GM21576 (cell line): ENCODE results near the gene AP3S1.
A peak's percentile ranks its signal among the peaks of the same experiment; 100 is the strongest.
"Not testable (repeated sequence)": the region's sequence is repeated elsewhere in the genome, so short reads cannot be mapped to it uniquely, and the experiment has no call there.

Experiments
- ATAC-seq: cut with Tn5 transposase; IDR thresholded peaks from one replicate; pipeline ENCODE4 v1.9.1; 2021; ENCODE audit warnings: mild to moderate bottlenecking, moderate library complexity; ENCODE audit not compliant: unreplicated experiment

The AP3S1 gene

DNA sequence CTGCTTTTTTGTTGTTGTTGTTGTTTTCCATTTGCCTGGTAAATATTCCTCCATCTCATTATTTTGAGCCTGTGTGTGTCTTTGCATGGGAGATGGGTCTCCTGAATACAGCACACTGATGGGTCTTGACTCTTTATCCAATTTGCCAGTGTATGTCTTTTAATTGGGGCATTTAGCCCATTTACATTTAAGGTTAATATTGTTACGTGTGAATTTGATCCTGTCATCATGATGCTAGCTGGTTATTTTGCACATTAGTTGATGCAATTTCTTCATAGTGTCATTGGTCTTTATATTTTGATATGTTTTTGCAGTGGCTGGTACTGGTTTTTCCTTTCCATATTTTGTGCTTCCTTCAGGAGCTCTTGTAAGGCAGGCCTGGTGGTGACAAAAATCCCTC, 16.8 kb upstream of the AP3S1 start:
- not testable (repeated sequence) for ATAC-seq

DNA sequence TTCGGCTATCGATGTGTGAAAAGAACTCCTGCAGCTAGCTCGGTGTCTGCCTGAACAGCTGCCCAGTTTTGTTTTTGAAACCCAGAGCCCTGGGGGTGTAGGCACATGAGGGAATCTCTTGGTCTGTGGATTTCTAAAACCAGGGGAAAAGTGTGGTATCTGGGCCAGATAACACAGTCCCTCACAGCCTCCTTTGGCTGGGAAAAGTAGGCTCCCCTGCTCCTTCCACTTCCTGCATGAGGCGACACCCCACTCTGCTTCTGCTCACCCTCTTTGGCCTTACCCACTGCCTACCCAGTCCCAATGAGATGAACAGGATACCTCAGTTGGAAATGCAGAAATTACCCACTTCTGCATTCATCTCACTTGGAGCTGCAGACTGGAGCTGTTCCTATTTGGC, 15.8 kb upstream of the AP3S1 start:
- no peak for ATAC-seq

DNA sequence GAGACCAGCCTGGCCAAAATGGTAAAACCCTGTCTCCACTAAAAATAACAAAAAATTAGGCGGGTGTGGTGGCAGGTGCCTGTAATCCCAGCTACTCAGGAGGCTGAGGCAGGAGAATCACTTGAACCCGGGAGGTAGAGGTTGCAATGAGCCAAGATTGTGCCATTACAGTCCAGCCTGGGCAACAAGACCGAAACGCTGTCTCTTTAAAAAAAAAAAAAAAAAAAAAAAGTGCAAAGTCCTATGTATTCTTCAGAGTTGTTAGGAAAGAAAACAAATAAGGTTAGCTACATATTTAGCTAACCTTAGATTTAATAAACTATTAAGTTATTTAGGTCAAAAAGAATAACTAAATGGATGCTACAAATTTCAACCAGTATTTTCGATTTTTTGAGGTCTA, 11.8 kb upstream of the AP3S1 start:
- no peak for ATAC-seq

DNA sequence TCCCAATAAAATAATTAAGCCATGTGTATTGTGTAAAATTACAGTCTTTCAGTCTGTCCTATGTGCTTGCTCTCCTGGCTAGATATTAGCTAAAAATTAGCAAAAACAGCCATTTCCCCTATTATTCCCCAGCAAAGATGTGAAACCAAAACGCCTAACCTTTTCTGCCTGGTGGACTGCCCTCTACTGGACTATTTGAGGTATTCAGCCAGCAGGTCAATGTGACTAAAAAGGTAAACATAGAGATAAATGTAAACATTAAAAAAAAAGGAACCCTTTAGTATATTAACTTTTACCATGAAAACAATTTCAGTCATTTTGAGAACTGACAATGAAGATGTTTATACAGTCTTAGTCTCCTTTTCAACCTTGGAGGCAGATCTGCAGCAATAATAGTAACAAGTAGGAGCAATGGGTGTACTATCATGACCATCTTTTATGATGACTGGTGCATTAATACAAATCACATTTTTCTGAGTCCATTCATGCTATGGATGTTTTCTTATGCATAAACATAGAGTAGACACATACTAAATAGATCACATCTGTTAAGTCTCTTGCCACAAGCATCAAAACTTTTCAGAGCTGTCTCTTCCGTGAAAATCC, 10.5 kb upstream of the AP3S1 start:
- ATAC-seq: no peak

DNA sequence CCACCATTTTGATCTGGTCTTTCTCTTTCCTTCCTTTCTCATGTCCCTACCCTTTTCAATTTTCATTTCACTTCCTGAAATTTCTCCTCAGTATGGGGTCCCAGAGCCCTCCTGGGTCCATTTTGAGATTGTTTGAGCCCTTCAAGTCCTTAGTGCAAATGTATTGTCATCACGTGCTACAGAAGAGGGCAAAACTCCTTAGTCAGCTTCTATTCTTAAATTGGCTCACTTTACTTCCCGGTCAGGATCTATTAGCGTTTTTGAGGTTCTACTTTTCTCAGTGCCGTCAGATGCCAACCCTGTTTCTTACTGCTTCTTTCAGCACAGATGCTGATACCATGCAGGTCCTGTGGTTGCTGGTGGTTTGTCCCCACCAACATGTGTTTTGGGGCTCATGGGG, 6.3 kb upstream of the AP3S1 start:
- no peak for ATAC-seq

DNA sequence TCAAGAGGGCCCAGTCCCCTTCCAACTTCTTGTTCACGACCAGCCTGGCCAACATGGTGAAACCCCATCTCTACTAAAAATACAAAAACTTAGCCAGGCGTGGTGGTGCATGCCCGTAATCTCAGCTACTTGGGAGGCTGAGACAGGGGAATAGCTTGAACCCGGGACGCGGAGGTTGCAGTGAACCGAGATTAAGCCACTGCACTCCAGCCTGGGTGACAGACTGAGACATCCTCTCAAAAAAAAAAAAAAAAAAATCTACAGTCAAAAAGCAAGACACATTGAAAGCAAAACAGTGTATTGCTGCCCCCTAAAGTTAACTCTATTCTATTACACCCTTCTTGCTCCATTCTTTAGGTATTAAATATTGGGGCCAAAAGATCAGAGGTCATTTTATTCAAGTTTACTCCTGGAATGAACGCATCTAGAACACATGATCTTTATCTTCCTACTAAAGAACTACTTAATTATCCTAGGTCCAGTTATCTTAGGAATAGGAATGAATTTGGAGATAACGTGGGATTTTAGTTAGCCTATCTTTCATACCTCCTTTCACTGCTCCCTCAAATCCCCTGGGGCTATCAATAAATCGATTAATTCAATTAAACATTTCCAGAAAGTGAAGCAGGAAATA, 2.7 kb upstream of the AP3S1 start:
- peak; percentile 18 for ATAC-seq

DNA sequence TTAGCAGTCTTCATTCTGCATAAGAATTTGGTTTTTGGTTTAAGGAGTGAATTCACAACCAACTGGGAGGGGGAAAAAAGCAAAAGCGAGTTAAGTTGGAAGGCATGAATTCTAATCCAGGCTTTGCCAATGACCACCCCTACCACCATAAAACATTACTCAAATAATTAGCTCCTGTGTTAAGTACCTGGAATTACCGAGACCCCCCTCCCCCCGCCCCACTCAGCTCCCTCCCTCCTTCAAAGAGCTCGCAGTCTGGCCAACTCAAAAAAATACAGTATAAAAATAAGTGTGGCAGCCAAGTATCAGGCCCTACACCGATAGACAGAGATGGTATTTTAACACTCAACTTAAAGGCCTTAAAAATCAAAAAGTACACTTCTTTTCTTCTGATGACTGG, 862 bp upstream of the AP3S1 start:
- no peak for ATAC-seq

DNA sequence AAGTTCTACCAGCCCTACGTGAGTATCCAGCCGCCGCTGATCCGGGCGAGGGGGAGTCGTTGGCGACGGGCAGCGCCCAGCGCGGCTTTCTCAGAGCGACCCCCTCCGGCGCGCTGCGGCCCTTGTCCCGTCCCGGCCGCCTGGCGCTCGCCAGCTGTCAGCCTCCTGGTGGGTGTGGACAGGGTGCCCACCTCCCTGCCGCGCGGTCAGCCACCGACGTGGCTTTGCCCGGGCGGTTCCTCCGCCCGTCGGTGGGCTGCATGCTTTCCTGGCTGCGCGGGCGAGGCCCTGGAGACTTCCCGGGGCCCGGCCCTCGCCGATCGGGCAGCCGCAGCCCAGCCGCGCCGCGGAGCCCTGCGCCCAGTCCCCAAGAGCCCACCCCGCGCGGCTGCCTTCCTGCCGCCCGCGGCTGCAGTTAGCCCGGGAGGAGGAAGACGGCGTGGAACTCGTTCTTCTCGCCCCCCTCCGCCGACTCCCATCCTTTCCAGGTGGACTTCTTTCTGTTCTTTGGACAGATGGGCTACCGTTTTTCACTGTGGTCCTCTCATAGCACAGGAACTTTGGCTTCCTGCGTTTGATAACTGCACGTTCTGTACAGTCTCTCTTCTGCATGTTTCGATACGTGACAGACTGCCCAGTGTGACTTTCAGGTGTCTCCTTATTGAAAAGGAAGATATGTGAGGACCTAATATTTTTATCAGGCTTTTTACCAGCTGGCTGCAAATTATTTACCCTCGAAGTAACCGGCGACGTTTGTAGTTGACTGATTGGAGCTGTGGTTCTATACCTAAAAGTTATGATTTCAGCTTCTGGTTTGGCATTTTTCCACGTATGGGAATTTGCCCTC, 577 bp downstream of the AP3S1 start:
- peak; percentile 33 for ATAC-seq

DNA sequence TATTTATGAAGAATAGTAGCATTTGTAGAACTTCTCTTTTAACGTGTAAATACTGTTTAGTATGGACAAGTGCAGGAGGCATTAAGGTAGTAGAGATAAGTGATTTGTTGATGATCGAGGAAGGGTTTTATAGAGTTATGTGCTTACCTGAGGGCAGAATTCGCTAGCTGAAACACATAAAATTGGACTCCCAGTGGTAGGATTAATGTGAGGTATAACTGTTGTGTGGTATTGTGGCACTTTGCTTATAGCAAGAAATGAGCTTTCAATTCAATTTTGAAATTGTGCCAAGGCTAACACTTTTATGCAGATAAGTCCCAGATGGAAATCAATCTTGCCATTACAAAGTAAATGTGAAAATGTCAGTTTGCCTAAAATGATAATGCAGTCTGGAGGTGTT, 1.2 kb downstream of the AP3S1 start:
- ATAC-seq: no peak

DNA sequence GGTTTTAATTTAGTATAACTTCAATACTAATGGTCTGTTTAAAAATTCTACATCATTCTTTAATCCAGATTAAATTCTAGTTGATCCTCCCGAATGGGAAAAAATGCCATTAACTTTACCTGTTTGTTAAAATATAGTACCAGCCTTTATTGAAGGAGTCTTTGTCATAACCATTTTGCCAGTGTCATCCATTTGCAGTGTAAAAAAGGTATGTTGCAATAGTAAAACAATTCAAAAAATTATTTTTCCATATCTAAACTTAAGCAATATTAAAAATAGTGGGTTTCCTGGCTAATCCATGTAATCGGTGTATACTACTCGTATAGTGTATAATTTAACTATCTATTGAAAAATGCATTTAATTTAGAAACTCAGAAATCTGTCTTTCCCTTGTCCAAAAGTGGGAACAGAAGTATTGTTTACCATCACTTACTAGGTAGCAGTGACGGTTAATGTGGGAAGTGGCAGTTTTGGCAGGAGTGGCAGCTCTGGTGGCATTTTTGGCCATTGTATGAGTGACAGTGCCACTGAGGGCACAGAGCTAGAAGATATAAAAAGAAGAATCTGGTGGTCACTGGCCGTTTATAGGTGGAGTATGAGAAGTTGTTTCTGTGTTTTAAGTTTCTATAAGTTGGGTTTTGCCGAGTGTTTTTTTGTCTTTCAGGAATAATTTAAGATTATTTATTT, 1.9 kb downstream of the AP3S1 start:
- no peak for ATAC-seq

DNA sequence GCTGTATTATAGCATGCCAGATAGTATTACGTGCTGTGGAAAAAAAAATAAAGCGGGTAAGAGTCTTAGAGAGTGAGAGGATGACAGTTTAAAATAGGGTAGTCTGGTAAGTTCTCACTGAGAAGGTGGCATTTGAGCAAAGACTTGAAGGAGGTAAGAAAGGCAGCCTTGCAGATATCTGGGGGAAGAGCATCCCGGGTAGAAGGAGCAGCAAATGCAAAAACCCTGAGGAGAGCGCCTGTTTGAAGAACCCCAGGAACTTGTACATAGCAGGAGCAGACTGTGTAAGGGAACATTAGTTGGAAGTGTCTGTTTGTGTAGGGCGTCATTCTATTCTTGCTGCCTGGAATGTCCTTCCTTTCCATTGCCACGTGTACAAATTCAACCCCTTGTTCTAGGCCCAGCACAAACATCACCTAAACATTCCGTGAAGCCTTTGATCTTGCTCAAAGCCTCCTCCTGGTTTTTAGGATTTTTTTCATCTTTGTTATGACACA, 2.6 kb downstream of the AP3S1 start:
- no peak for ATAC-seq

DNA sequence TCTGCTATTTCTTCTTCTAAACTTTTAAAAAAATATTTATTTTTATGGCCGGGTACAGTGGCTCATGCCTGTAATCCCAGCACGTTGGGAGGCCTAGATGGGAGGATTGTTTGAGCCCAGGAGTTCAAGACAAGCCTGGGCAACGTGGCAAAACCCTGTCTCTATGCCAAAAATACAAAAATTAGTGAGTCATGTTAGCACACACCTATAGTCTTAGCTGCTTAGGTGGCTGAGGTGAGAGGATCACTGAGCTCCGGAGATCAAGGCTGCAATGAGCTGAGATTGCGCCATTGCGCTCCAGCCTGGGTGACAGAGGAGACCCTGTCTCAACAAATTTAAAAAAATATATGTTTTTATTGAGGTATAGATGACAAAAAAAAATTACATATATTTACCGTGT, 5.6 kb downstream of the AP3S1 start:
- ATAC-seq: no peak

DNA sequence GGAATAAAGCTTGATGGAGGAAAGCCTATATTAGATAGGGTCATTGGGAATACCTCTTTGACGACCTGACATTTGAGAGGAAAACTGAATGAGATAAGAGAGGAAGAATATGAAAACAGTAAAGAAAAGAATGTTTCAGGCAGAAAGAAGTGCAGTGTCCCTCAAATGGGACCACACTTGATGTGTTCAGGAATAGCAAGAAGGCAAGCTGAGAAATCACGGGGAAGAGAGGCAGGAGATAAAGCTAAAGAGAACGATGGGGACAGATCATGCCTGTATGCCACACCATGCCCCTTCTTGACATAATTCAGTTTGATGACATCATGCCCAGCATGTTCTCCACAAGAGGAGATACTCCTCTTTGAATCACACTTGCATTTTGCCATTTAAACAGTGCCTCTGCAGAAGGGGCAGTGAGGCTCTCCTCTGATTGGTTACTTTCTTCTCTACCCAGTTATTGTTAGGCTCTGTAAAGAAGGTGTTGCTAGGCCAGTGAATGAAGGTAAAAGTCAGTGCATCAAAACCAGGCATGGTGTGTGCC, 7.6 kb downstream of the AP3S1 start:
- no peak for ATAC-seq

DNA sequence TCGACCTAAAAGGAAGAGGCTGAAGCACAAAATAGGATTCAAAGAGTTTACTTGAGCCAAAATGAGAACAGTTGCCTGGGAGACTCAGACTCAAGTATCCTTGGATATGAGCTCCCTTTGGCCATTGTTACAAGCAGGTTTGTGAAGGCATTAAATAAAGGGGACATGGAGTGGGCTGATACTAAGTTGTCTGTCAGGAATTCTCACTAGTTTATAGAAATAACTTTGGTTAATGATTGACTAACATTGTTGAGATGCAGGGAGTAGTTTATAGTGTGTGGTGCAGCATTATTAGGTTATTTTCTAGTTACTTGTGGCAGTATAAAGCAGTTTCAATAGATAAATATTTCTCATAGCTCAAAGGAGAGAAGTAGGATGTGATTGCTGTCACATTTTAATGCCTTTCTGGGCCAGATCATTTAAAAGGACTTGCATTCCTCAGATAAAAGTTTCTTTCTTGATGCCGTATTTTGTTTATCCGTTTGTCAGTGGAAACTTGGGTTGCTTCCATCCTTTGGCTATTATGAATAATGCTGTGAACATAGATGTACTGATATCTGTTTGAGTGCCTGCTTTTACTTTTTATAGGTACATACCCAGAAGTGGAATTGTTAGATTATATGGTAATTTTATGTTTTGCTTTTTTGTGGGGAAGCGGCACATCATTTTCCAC, 9.1 kb downstream of the AP3S1 start:
- no peak for ATAC-seq

DNA sequence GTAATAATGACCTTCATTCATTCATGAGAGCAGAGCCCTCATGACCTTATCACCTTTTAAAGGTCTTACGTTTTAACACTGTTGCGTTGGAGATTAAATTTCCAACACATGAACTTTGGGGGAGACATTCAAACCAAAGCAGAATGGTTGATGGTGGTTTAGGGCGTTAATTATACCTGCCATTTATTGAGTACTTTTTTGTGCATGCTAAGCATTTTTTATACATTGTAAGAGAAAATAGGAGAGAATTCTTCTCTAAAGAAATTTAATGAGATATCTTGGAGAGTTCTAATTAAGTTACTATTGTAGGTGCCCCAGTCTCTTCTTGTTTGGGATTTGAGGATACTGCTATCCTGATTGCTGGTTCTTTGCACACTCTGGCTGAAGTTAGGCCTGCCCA, 12.4 kb downstream of the AP3S1 start:
- ATAC-seq: no peak

DNA sequence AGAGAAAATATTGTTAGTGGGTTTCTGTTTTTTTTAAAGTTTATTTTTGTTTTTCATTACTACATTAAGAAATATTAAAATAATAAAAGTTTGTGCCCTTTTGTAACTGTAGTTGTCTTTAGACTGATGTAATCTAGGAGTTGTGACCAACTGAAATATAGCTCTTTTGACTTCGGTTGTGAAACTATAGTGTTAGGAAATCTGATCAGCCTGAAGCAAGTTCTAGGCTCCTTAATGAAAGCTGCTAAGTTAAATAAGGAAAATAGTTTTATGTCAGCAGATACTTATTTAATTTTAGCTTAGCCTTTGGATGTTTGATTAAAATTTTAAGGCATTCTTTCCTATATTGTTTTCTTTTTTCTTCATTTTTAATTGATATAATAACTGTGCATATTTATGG, 14.2 kb downstream of the AP3S1 start:
- no peak for ATAC-seq

DNA sequence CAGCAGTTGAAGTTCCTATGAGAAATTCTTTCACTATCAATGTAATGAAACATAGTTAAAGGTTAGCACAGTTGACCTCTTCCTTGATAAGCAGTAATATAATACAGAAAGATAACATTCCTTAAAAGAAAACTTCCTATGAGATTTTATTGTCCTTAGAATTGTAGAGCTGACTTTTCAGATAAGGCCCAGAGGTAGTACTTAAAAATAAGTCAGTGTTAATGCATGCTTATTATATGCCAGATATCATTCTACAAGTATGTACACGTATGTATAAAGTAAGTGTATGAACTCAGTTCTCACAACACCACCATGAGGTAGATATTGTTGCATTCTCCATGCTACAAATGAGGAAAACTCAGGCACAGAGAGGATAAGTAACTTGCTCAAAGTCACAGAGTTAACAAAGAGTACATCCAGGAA, 15.3 kb downstream of the AP3S1 start:
- ATAC-seq: no peak

DNA sequence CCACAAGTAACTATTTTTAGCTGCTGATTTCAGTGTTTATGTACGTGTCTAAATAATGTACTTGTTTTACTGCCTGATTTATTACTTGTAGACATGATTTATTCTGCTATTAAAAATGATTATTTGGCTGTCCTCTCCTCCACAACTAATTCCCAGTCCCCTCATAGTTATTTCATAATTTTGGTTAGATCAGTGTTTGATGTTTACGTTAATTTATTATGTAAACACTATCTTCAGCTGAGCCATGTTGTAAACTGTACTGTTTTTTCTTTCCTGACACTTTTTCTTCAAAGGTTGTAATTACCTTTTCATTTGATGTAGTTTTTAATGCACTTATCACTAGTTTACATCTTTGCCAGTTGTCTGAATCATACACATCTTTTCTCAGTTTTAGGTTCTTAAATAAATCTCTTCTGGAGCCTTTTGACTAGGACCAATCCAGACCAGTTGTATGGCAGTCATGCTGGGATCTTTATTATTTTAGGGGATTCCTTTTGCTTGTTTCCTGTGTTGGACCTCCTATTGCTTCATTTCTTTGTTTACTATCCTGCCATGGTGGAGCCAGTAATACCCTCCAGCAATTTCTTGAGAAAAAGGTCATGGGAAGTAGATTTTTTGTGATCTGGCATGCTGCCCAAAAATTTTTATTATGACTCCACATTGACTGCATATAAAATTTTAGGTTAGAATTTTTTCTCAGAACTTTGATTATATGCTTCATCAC, 16.1 kb downstream of the AP3S1 start:
- ATAC-seq: no peak

DNA sequence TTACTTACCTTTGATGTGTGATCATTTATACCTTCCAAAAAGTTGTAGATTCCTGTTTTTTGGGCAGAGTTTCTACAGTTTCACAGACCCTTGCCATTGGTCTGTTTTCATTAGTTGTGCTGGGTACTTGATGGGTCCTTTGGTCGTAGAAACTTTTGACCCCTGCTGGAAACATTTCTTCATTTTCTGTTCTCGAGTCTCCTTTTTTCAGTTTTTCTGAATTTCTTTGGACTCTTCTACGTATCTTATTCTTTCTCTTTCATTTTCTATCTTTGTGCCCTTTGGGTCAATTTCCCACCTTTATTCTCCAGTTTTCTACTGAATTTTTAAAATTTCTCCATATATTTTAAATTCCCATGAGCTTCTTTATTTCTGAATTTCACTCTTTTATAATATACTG, 16.7 kb downstream of the AP3S1 start:
- ATAC-seq: no peak

DNA sequence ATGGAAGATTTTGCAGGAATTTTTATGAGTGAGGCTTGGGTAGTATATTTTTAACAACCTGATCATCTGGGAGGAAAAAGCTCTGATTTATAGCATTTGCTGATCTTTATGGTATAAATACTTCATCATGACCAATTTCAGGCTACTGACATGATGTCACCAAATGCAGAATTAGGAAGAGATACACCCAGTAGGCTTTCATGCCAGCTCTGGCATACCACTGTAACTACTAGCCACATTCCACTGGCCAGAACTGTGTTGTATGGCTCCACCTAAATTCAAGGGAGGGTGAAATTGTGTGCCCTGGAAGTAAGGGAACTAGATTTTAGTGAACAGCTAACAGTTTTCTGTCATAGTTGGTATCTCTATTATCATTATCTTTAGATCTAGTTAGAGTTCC, 17.6 kb downstream of the AP3S1 start:
- no peak for ATAC-seq
